ENCODE data around the gene CALHM3. TPM values are rescaled to one million over a fixed set of nuclear protein-coding genes. Genes with fewer than 3 reads are reported as not detected.

CALHM3 gene
- polyA plus RNA-seq, 1 of the 3 experiments (the other 2 are of a cell fraction), result not detected

GRCh38 chr10:103428989-103429643 lies 49.9 kb downstream of the CALHM3 start:
- Histone ChIP-seq H3K27me3 (ENCODE audit: insufficient read depth) (no peaks in the 10 kb centered on the region), H4K20me1 (ENCODE audit: insufficient read depth) (no peaks in the 10 kb centered on the region), H3K4me1 (ENCODE audit: control insufficient read depth in 1 of 2, insufficient read depth in 2 of 2, low read depth in 1 of 2, low read length in 1 of 2) (no peaks in the 10 kb centered on the region), H3K9me3 (no peaks in the 10 kb centered on the region), H3K9me2 (no peaks in the 10 kb centered on the region), H3K79me2 (ENCODE audit: insufficient read depth) (no peaks in the 10 kb centered on the region), H3K4me3 (ENCODE audit: low read depth in 2 of 2, low read length in 1 of 2) (no peak overlapping the region), H3K27ac (ENCODE audit: low read depth in 2 of 2, low read length in 1 of 2) (no peak overlapping the region), H3K9ac (no peak overlapping the region), H3K36me3 (replicated peaks in 1 of 2; ENCODE audit: control insufficient read depth in 1 of 2, insufficient read depth in 2 of 2, low read length in 1 of 2) (peaks cover 76 to 79% of the 10 kb centered on the region in 2 experiments), H2AFZ (ENCODE audit: low read depth) (no peak overlapping the region), H3K4me2 (no peak overlapping the region), H3F3A (replicated peaks; ENCODE audit: insufficient read depth) (no peaks in the 10 kb centered on the region)
- DNase-seq, result no peak
- ChIA-PET CTCF (interaction anchor here (3.5 kb wide), 1 partner anchor 56 kb away, joined by 12 read pairs; no protein-coding TSS in a partner anchor), POLR2A (no interaction called here)
- no peak for TF ChIP-seq GABPA (IDR thresholded peaks at IDR 0.05; ENCODE audit: low read depth)
- TF ChIP-seq REST (IDR thresholded peaks at IDR 0.05; ENCODE audit: low read depth, low read length), result no peak
- no peak for TF ChIP-seq FOXM1 (IDR thresholded peaks at IDR 0.05; ENCODE audit: low read depth)
- no peak for TF ChIP-seq GATA2 (CRISPR knock-in tag; IDR thresholded peaks at IDR 0.05)
- no peak for TF ChIP-seq TCF12 (IDR thresholded peaks at IDR 0.05)
- TF ChIP-seq FOSL2 (IDR thresholded peaks at IDR 0.05; ENCODE audit: borderline replicate concordance, low read depth), result no peak
- TF ChIP-seq MXI1 (IDR thresholded peaks at IDR 0.05; ENCODE audit: low read depth, low read length), result no peak
- WGBS (ENCODE audit: low lambda C conversion rate), result 84% methylated on average over 5 of the region's 5 CpGs

- H3K9ac ChIP-seq, result no peak overlapping the region
- no peak for DNase-seq
- no peak for TF ChIP-seq PBX3 (IDR thresholded peaks at IDR 0.05)
- ChIA-PET POLR2A (interaction anchor here (0.6 kb wide), 1 partner anchor 46 kb away, joined by 3 read pairs; no protein-coding TSS in a partner anchor), CTCF (interaction anchor here (0.6 to 3.5 kb wide), 3 partner anchors 58 to 1295 kb away, joined by 3 to 12 read pairs (median 3); partner anchors contain the start of gene PPRC1)
- H3K4me3 ChIP-seq (ENCODE audit: low read depth in 2 of 2, low read length in 1 of 2), result no peak overlapping the region
- no peak overlapping the region for H2AFZ ChIP-seq (ENCODE audit: low read depth)
- H3K27ac ChIP-seq (ENCODE audit: low read depth in 2 of 2, low read length in 1 of 2), result no peak overlapping the region
- H4K20me1 ChIP-seq (ENCODE audit: insufficient read depth), result no peaks in the 10 kb centered on the region
- H3F3A ChIP-seq (replicated peaks; ENCODE audit: insufficient read depth), result no peaks in the 10 kb centered on the region
- 96% methylated on average over 9 of the region's 9 CpGs for WGBS (ENCODE audit: low lambda C conversion rate)
- no peaks in the 10 kb centered on the region for H3K9me2 ChIP-seq
- no peaks in the 10 kb centered on the region for H3K9me3 ChIP-seq
- no peaks in the 10 kb centered on the region for H3K79me2 ChIP-seq (ENCODE audit: insufficient read depth)
- H3K36me3 ChIP-seq (replicated peaks in 1 of 2; ENCODE audit: control insufficient read depth in 1 of 2, insufficient read depth in 2 of 2, low read length in 1 of 2), result peaks cover 79 to 83% of the 10 kb centered on the region in 2 experiments
- H3K4me1 ChIP-seq (ENCODE audit: control insufficient read depth in 1 of 2, insufficient read depth in 2 of 2, low read depth in 1 of 2, low read length in 1 of 2), result no peaks in the 10 kb centered on the region
- H3K4me2 ChIP-seq, result no peak overlapping the region
- no peaks in the 10 kb centered on the region for H3K27me3 ChIP-seq (ENCODE audit: insufficient read depth)
Measured at GRCh38 chr10:103427866-103428265, 51.2 kb downstream of the CALHM3 start.
